KOPT-K1 (cell line): ENCODE data around the gene MCF2L.

Source experiments
- H3K27ac ChIP-seq: fragments of 200-600 bp; sonication (generic); 2 replicates; pipeline ENCODE4 v1.5.1; 2016; ENCODE audit warnings: antibody characterized with exemption, mild to moderate bottlenecking, low read depth, low read length; ENCODE audit not compliant: poor library complexity, severe bottlenecking
- H3K36me3 ChIP-seq: fragments of 200-600 bp; sonication (generic); 2 replicates; pipeline ENCODE4 v1.5.1; 2017; ENCODE audit warnings: antibody characterized with exemption, mild to moderate bottlenecking, low read length, moderate library complexity; ENCODE audit not compliant: insufficient read depth
- H3K9me3 ChIP-seq: fragments of 200-600 bp; sonication (generic); 2 replicates; pipeline ENCODE4 v1.5.1; 2017; ENCODE audit warnings: antibody characterized with exemption, low read length, mild to moderate bottlenecking; ENCODE audit not compliant: insufficient read depth, poor library complexity, severe bottlenecking

Gene MCF2L

DNA sequence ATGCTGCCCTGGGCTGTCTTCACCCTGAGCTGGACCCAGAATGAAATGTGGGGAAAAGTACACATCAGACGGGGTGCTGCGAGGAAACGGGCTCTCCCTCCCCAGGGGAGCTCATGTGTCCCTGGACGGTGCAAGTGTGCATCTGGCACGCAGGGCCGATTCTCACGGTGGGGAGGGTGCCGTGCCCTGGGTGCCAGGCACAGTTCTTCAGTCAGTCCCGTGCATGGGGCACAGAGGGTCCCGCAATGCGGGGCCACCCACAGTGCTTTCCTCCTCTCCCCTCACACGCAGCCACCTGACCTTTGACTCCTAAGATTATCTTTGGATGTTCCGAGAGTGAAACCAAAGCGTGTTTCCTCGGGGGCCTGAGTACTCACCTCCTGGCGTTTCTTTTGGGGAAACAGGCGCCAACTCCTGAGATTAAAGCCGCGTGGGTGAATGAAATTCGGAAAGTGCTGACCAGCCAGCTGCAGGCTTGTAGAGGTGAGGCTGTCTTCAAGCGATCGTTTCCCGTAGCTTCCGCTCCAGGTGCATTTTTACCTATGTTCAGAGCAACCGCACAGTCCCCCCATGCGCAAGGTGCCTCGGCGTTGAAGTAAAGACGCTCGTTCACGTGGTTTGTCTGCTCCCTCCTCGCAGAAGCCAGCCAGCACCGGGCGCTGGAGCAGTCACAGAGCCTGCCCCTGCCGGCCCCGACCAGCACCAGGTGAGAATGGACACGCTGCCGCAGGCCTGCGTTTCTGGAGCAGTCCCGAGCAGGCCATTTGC lies 119.1 kb downstream of the MCF2L start:
- Histone ChIP-seq H3K9me3 (no peaks in the 10 kb centered on the region), H3K27ac (no peak overlapping the region), H3K36me3 (no peaks in the 10 kb centered on the region)

DNA sequence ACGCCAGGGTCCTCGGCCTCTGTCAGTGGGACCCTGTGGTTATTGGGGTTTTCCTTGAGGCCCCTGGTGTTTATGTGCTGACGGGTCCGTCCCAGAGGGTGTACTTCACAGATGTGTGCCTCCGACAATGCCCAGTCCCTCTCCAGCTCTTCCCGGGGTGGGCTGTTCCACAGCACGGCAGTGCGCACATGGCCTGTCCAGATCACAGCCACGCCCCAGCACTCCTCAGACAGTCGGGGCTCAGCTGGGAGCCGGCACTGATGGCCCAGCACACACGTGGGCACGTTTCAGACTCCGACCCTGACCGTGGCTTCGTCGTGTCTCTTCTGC lies 119.6 kb downstream of the MCF2L start:
- Histone ChIP-seq H3K36me3 (no peaks in the 10 kb centered on the region), H3K9me3 (no peaks in the 10 kb centered on the region), H3K27ac (no peak overlapping the region)

DNA sequence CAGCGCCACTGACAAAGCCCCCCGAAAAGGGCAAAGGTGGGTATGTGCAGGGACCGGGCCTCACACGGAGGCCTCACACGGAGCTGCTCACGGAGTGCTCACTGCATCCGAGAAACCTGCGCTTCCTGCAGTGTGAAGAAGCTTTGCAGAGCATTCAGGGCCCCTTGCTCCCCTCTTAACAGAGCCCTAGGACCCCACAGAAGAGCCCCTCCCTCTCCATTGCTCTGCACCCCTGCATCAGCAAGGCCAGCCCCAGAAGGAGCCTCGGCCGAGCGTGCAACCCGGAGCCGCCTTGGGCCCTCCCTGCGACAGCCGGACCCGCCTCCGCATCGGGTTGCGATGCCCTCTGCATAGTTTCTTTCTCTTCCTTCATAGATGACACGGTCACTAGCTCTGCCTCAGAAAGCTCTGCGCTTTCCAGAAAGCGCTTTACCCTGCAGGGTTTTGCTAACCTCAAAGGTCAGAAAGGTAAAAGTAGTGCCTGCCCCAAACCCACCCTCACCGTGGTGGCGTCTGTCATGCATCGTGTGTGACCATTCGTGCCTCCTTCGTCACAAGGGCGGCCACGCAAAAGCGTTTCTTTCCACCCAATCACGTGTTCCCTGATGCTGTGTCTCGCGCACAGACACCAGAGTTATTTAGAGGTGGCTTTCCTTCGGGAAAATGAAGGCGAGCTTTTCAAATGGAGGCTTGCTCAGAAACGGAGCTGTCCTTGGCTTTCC lies 120.8 kb downstream of the MCF2L start:
- H3K9me3 ChIP-seq, result no peaks in the 10 kb centered on the region
- no peak overlapping the region for H3K27ac ChIP-seq
- H3K36me3 ChIP-seq, result no peaks in the 10 kb centered on the region

DNA sequence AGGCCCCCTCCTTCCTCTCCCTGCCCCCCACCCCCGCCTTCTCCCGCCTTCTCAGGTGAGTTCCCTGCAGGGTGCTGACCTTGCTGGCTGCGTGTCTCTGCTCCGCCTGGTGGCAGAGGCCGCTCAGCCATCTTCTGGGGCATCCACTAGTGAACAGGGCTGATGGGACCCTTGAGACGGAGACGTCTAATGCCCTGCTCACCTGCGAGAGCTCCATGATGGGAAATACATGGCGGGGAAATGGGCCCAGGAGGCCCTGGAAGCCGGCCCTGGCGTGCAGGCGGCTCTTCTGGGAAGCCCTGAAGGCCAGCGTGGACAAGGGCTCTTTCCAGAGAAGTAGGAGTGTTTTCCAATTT lies 121.4 kb downstream of the MCF2L start:
- no peaks in the 10 kb centered on the region for H3K9me3 ChIP-seq
- H3K27ac ChIP-seq, result no peak overlapping the region
- no peaks in the 10 kb centered on the region for H3K36me3 ChIP-seq

DNA sequence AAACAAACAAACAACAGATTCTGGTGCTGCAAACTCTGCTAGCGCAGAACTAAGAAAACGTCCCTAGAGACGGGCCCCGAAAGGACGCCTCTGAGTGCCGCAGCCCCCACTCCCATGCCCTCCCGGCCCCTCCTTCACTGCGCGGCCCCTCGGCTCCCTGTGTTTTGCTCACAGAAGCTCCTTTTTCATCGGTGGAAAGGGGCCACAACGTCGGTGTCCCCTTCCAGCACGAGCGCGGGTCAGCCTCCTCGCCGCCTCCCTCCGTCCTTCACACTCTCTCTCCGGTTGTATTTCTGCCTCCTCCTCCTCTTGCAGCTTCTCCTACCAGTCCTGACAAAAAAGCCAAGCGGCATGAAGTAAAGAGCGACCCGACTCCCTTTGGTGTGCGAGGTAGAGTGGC lies 121.8 kb downstream of the MCF2L start:
- no peaks in the 10 kb centered on the region for H3K36me3 ChIP-seq

DNA sequence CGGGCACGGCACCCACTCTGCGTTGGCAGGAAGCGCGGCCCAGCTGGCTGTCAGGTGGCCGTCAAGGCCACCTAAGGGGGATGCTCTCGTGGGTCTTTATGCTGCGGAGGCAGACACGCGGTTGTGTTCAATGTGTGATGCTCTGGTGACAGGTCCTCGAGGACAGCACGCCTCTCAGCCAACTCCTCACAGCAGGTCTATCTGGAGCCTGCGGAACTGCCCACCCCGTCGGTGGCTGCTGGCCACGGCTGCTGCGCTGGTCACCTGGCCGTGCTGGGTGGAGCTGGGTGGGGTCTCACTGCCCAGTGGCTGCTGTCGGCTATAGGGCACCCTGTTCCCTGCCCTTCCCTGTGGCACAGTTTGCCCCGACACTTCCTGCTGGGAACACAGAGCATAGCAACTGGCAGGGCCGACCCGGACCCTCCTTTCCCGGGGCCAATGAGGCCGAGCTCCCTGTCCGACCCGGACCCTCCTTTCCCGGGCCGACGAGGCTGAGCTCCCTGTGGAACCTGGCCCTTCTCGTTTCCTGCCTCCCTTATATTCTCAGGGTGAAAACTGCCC lies 122.3 kb downstream of the MCF2L start:
- no peaks in the 10 kb centered on the region for H3K36me3 ChIP-seq

More for the DNA sequence above, 121.8 kb downstream of the MCF2L start:
- no peaks in the 10 kb centered on the region for H3K9me3 ChIP-seq
- no peak overlapping the region for H3K27ac ChIP-seq

DNA sequence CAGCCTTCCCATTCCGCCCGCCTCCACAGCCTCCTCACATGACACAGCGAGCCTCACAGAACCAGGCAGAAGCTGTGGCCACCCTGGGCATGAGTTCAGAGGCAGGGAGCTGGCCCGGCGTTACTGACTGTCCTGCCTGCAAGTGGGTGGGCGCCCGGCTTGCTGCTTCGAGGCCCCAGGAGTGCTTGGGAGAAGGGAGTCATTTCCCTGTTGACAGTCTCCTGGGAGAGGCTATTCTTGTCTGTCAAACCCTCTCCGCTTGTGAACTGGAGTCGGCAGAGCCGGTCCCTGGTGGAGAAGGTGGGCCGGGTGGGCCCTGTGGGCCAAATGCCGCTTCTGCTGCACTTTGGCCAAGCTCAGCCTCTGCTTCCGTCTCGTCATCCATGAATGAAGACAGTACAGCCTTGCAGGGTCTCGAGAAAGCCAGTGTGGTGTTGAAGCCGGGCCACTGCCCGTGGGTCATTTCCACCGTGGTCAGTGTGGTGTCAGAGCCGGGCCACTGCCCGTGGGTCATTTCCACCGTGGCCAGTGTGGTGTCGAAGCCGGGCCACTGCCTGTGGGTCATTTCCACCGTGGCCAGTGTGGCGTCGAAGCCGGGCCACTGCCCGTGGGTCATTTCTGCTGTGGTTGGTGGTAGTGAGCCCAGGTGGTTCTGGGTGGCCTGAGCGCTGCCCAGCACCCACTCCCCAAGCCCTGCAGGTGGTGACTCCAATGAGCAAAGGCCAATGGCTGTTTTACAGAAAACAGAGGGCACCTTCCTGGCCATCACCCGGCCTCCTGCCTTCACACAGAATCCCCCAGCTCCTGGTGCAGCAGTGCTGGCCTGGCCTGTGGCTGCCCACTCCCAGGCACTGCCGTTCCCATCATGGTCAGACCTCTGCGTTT lies 123.1 kb downstream of the MCF2L start:
- H3K9me3 ChIP-seq, result no peaks in the 10 kb centered on the region
- no peak overlapping the region for H3K27ac ChIP-seq

More for the DNA sequence above, 122.3 kb downstream of the MCF2L start:
- Histone ChIP-seq H3K27ac (no peak overlapping the region), H3K9me3 (no peaks in the 10 kb centered on the region)

DNA sequence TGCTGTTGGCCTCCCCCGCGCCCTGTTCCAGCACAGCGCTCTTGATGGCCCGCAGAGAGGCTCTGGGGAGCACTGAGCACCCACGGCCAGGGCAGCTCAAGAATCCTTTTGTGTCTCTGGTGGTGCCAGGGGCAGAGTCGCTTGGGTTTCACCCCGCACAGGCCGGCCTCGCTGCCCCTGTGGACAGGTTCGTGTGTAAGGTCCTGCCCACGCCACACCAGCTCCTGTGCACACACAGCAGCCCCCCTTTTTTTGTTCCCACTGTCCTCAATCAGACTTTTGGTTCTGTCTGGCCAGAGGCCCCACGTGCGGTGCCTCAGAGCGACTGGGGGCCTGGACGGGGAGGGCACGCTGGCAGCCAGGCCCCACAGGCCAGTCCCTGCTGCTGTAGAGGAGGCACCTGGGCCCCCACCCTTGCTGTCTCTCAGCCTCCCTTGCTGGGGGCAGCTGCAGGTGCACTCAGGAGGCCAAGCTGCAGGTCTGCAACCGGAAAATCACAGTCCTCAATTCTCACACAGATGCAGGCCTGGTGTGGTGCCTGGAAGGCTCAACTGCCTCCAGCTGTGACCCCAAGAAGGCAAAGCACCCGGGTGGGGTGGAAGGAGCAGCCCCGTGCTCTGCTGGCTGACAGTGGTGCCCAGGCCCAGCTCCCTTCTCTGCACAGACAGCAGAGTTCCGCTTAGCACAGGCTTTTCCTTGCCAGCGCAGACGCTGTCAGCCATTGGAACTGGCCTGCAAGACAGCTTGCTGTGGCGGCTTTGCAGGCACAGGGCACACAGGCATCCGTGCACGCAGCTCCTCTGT lies 124.0 kb downstream of the MCF2L start:
- H3K27ac ChIP-seq, result no peak overlapping the region
- H3K9me3 ChIP-seq, result no peaks in the 10 kb centered on the region
- H3K36me3 ChIP-seq, result no peaks in the 10 kb centered on the region

More for the DNA sequence above, 123.1 kb downstream of the MCF2L start:
- no peaks in the 10 kb centered on the region for H3K36me3 ChIP-seq

DNA sequence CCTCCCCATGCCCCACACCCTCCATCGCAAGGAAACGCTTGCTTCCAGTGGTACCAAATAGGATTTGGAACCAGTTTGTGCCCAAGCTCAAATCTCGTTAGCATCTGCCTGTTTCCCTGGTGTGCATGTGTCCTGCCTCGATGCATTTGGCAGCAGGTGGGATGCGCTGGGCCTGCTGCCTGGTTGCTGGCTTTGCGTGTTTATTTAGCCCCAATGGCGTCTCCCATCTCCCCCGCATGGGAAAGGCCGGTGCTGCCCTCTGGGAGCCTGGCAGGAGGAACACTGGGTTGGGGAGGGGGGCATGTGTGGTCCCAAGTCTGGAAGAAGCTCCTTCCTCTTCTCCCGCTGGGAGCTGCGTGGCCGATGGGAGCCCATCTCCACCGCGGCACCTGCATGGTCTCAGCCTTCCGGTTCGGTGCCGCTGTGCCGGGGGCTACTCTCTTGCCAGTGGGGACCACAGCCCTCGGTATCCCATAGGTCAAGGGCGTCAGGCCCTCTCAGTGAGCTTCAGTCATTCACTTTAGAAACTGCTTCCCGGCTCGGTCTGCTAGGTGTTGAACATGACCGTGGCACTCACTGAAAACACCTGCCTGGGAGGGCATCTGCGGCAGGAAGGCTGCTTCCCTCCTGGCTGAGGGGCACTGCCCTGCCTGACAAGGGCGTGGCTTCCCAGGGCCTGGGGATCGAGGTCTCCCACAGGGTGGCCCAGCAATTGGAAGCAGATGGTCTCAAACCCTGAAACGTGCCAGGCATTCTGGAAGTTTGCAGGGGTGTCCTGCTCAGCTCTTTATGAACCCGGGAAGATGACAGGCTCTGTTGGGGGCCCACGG lies 124.8 kb downstream of the MCF2L start:
- Histone ChIP-seq H3K27ac (no peak overlapping the region), H3K36me3 (no peaks in the 10 kb centered on the region), H3K9me3 (no peaks in the 10 kb centered on the region)

DNA sequence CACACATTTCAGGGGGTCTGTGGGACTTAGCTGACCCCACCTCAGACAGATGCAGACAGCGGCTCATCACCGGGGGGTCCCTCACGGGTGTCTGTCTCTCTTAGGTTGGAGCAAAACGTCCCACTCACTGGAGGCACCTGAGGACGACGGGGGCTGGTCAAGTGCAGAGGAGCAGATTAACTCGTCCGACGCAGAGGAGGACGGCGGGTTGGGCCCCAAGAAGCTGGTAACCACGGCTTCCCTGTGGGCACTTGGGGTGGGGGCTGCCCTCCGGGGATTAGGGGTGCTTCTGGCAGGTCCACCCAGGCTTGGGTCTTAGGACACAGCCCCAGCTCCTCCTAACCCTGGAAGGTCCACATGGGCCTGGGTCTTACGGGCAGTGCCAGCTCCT lies 125.4 kb downstream of the MCF2L start:
- no peaks in the 10 kb centered on the region for H3K36me3 ChIP-seq
- H3K27ac ChIP-seq, result no peak overlapping the region
- H3K9me3 ChIP-seq, result no peaks in the 10 kb centered on the region

DNA sequence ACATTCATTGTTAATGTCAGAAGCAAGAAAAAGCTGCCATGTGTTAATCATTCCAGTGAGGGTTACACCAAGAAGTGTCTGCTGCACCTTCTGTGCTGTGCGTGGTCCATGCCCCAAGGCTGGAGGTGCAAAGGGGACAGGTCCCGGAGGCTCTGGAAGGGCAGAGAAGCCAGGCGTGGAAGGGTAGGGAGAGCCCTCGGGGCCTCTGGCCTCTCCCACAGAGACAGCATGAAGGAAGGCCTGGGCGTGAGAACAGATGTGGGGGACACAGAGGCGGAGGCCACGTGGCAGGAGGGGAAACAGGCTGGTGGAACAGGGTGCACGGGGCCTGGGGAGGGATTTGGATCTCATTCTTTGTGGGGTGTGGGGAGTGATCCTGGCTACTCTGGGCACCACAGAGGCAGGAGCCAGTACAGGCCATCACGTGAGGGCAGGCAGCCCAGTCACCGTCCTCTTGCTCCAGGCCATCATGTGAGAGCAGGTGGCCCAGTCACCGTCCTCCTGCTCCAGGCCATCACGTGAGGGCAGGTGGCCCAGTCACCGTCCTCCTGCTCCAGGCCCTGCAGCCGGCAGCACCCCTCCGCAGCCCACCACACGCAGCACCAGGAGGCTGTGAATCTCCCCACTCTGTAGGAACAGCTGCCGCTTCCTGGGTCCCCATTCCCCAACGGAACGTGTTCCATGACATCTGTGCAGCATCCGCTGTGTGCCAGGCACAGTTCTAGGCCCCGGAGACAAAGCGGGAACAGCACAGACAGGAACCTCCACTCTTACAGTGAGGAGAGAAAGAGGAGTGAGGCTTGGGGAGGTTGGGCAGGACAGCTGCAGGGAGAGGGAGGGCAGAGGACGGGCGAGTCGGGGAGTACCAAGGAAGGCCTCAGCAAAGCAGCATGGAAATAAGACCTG lies 126.4 kb downstream of the MCF2L start:
- Histone ChIP-seq H3K9me3 (no peaks in the 10 kb centered on the region), H3K36me3 (no peaks in the 10 kb centered on the region), H3K27ac (no peak overlapping the region)

DNA sequence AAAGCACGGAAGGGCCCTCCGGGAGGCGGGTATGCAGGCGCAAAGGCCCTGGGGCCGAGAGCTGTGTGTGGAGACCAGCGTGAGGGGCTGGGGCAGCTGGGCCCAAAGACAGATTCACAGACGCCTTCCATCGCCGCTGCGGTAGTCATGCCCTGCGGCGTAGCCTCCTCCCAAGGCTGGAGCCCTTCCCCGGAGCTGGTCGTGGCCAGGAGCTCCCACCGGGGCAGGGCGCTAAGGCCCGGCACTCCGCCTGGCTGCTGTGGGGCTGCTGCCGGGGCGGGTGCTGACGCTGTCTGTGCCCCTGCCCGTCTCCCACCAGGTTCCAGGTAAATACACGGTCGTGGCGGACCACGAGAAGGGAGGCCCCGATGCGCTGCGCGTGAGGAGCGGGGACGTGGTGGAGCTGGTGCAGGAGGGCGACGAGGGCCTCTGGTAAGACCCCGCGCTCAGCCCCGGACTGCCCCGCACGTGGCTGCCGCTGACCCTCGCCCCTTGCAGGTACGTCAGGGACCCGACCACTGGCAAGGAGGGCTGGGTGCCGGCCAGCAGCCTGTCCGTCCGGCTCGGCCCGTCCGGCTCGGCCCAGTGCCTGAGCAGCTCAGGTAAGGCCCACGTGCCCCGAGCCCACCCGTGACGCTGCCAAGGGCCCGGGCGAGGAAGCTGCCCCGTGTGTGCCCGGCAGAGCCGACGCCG lies 127.2 kb downstream of the MCF2L start:
- H3K27ac ChIP-seq, result no peak overlapping the region
- H3K36me3 ChIP-seq, result no peaks in the 10 kb centered on the region

More for the DNA sequence above, 127.2 kb downstream of the MCF2L start:
- H3K9me3 ChIP-seq, result no peaks in the 10 kb centered on the region
